Body of pancreas (tissue), 4 donors: ENCODE measurements around the gene PLOD2.

Experiments
- POLR2A ChIP-seq, 3 donors: fragments of 450-650 bp; IDR thresholded peaks; one replicate each; pipeline ENCODE4 v1.6.1; 2016; ENCODE audit warnings: antibody characterized with exemption in 3 of 3, mild to moderate bottlenecking in 2 of 3
- TF ChIP-seq, protein P1 (sequence below), 7 experiments: fragments of 450-650 bp in 4 of 7; fragments of 200-600 bp in 3 of 7; sonication (generic) in 3 of 7; IDR thresholded peaks; one replicate each; pipeline ENCODE4 v1.5.1; 2016 to 2019; ENCODE audit warnings: antibody characterized with exemption in 7 of 7

DNA sequence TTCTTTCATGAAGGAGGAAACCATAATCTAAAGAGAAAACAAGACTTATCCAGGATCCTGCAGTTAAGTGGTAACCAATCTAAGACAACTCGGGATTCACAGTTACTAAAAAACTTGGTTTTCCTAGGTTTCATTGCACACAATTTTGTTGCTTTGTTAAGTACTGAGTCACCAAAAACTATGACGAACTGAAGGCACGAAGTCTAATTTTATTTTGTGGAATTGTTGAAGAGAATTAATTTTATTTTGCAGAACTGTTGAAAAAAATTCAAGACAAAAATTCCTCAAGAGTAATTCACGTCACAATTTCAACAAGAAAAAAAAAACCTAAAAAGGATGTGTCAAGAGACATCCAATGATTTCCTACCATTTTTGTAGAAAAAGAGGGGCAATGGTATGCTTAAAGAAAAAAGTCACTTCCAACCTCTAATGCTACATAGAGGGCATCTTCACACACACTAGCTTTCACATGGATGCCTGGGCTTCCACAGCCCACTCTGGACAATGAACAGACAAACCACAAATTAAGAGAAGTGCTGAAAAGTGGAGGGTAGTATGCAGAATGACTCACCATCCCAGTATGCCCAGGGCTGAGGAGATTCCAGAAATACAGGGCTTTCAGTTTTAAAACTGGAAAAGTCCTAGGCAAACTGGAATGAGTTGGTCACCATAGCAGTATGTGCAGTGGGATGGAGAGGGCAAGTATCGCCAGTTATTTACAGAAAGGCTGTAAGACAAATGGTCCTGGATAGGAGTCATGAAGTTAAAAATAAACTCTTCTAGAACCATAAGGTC lies 29.2 kb downstream of the PLOD2 start:
- TF ChIP-seq, protein P1, sequence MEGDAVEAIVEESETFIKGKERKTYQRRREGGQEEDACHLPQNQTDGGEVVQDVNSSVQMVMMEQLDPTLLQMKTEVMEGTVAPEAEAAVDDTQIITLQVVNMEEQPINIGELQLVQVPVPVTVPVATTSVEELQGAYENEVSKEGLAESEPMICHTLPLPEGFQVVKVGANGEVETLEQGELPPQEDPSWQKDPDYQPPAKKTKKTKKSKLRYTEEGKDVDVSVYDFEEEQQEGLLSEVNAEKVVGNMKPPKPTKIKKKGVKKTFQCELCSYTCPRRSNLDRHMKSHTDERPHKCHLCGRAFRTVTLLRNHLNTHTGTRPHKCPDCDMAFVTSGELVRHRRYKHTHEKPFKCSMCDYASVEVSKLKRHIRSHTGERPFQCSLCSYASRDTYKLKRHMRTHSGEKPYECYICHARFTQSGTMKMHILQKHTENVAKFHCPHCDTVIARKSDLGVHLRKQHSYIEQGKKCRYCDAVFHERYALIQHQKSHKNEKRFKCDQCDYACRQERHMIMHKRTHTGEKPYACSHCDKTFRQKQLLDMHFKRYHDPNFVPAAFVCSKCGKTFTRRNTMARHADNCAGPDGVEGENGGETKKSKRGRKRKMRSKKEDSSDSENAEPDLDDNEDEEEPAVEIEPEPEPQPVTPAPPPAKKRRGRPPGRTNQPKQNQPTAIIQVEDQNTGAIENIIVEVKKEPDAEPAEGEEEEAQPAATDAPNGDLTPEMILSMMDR (IDR thresholded peaks at IDR 0.05) = no peak
- TF ChIP-seq POLR2A (IDR thresholded peaks at IDR 0.05) = no peak
